Activated CD8-positive, alpha-beta T cell treated with anti-CD3 and anti-CD28 coated beads for 36 hours (primary cell): ENCODE data around the gene ATRNL1. TPM values are rescaled to one million over a fixed set of nuclear protein-coding genes. Genes with fewer than 3 reads are reported as not detected.
"Not testable (repeated sequence)": the region's sequence is repeated elsewhere in the genome, so short reads cannot be mapped to it uniquely, and the experiment has no call there.

Experiments
- ATAC-seq: fragments of 200-7000 bp; cut with Tn5 transposase; one replicate; pipeline ENCODE4 v1.10.0; 2021; ENCODE audit warnings: mild to moderate bottlenecking, moderate library complexity
- CTCF ChIA-PET: fragments of 350-600 bp; sonication (Branson Sonifier 250); formaldehyde crosslinking; loops from one replicate; lab custom pipeline; 2021; ENCODE audit warnings: antibody characterized with exemption; lab: Charles Lee
- POLR2A ChIA-PET: fragments of 350-600 bp; sonication (Branson Sonifier 250); formaldehyde crosslinking; loops from one replicate; lab custom pipeline; 2021; ENCODE audit warnings: antibody characterized with exemption; lab: Charles Lee
- DNase-seq: peaks from one replicate; pipeline ENCODE4 v3.0.0-alpha.2; 2020
- H3K27ac Mint-ChIP-seq: one replicate; pipeline ENCODE4 v1.8.0; 2021; ENCODE audit warnings: mild to moderate bottlenecking, mixed read lengths
- H3K27me3 Mint-ChIP-seq: one replicate; pipeline ENCODE4 v1.8.0; 2021; ENCODE audit warnings: mixed read lengths
- H3K36me3 Mint-ChIP-seq: one replicate; pipeline ENCODE4 v1.8.0; 2021; ENCODE audit warnings: low read depth, mixed read lengths
- H3K4me1 Mint-ChIP-seq: one replicate; pipeline ENCODE4 v1.8.0; 2021; ENCODE audit warnings: low read depth, mixed read lengths
- H3K4me3 Mint-ChIP-seq: one replicate; pipeline ENCODE4 v1.8.0; 2021; ENCODE audit warnings: mild to moderate bottlenecking, moderate library complexity, mixed read lengths
- H3K9me3 Mint-ChIP-seq: one replicate; pipeline ENCODE4 v1.8.0; 2021; ENCODE audit warnings: mixed read lengths
- CTCF ChIP-seq: fragments of 200-600 bp; IDR thresholded peaks from one replicate; pipeline ENCODE4 v1.8.0; 2022; ENCODE audit warnings: antibody characterized with exemption, mild to moderate bottlenecking
- intact Hi-C: fragments of 100-400 bp; cut with micrococcal nuclease; formaldehyde crosslinking; loops from one replicate; pipeline ENCODE4 v1.10.0; 2022
- total RNA-seq, 2 experiments: library from RNA; stranded (reverse); gene quantifications; one replicate each; pipeline ENCODE4 v1.2.3, GENCODE V29; 2021

The ATRNL1 gene
- total RNA-seq, 2 experiments from 2014 or later: not detected

GRCh38 chr10:115402699-115403098 lies 309.5 kb downstream of the ATRNL1 start:
- H3K27ac Mint-ChIP-seq: no peak overlapping the region
- no peak for TF ChIP-seq CTCF
- no peak overlapping the region for H3K4me3 Mint-ChIP-seq
- no peak for DNase-seq
- CTCF ChIA-PET: no interaction called here
- ATAC-seq: no peak
- POLR2A ChIA-PET: no interaction called here
- no peaks in the 10 kb centered on the region for H3K4me1 Mint-ChIP-seq
- H3K27me3 Mint-ChIP-seq: no peaks in the 10 kb centered on the region
- peaks cover 13% of the 10 kb centered on the region for H3K9me3 Mint-ChIP-seq
- intact Hi-C loops: no loop called here
- H3K36me3 Mint-ChIP-seq: no peaks in the 10 kb centered on the region

- intact Hi-C loops, POLR2A ChIA-PET, DNase-seq, H3K4me3 Mint-ChIP-seq, H3K27ac Mint-ChIP-seq, ATAC-seq, H3K27me3 Mint-ChIP-seq, H3K4me1 Mint-ChIP-seq, CTCF ChIA-PET, H3K36me3 Mint-ChIP-seq: not testable (repeated sequence)
- H3K9me3 Mint-ChIP-seq: peaks cover 20% of the 10 kb centered on the region
Observed at GRCh38 chr10:115405838-115406237, 312.7 kb downstream of the ATRNL1 start.

GRCh38 chr10:115409347-115409746 lies 316.2 kb downstream of the ATRNL1 start:
- Mint-ChIP-seq H3K4me3 (no peak overlapping the region), H3K36me3 (no peaks in the 10 kb centered on the region), H3K27ac (no peak overlapping the region), H3K27me3 (no peaks in the 10 kb centered on the region), H3K9me3 (peaks cover 14% of the 10 kb centered on the region), H3K4me1 (no peaks in the 10 kb centered on the region)
- TF ChIP-seq CTCF: no peak
- POLR2A ChIA-PET: no interaction called here
- no peak for DNase-seq
- ATAC-seq: no peak
- CTCF ChIA-PET: no interaction called here
- intact Hi-C loops: no loop called here

GRCh38 chr10:115417585-115418265 lies 324.6 kb downstream of the ATRNL1 start:
- intact Hi-C loops: loop anchor here (10.0 kb wide), 1 partner anchor 243 kb away; no protein-coding TSS in a partner anchor
- no peaks in the 10 kb centered on the region for H3K36me3 Mint-ChIP-seq
- DNase-seq: peak; percentile 18
- no peak for TF ChIP-seq CTCF
- CTCF ChIA-PET: interaction anchor here (0.9 kb wide), 1 partner anchor 247 kb away, joined by 3 read pairs; no protein-coding TSS in a partner anchor
- no peak overlapping the region for H3K27ac Mint-ChIP-seq
- no peaks in the 10 kb centered on the region for H3K27me3 Mint-ChIP-seq
- H3K9me3 Mint-ChIP-seq: peaks cover 16% of the 10 kb centered on the region
- peak; percentile 45 for ATAC-seq
- POLR2A ChIA-PET: no interaction called here
- H3K4me1 Mint-ChIP-seq: no peaks in the 10 kb centered on the region
- H3K4me3 Mint-ChIP-seq: no peak overlapping the region

GRCh38 chr10:115422624-115423023 lies 329.5 kb downstream of the ATRNL1 start:
- Mint-ChIP-seq H3K4me3 (no peak overlapping the region), H3K4me1 (no peaks in the 10 kb centered on the region), H3K36me3 (no peaks in the 10 kb centered on the region), H3K27me3 (no peaks in the 10 kb centered on the region), H3K27ac (no peak overlapping the region), H3K9me3 (peaks cover 21% of the 10 kb centered on the region)
- TF ChIP-seq CTCF: no peak
- DNase-seq (no peak), ATAC-seq (no peak)
- POLR2A ChIA-PET: no interaction called here
- CTCF ChIA-PET: no interaction called here
- intact Hi-C loops: no loop called here
